ENCODE data around the gene GLRX5. TPM values are rescaled to one million over a fixed set of nuclear protein-coding genes. Genes with fewer than 3 reads are reported as not detected.

GLRX5 gene
- total RNA-seq, 1 experiment from 2014 or later, result 60.1 TPM

DNA sequence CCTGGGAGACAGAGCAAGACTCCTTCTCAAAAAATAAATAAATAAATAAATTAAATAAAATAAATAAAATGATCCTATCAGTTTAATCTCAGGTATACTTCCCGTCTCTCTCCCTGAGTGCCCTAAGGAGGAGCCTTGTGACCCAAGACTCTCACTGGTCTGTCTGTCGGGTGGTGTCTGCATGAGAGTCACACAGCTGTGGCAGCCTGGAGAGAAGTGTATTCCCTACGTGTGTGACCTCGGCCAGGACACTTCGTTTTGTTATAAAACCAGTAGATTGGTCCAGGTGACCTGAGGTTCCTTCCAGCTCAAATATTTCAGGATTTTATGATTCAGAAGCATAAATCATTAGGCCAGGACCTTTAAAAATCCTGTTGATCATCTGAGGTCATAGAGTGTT, 23.2 kb upstream of the GLRX5 start:
- POLR2A ChIA-PET, result no interaction called here
- CTCF ChIA-PET, result no interaction called here
- intact Hi-C loops (cut with micrococcal nuclease), result no loop called here
- no peak overlapping the region for H3K4me2 ChIP-seq (ENCODE audit: low read length)
- H2AFZ ChIP-seq (ENCODE audit: low read depth, low read length, poor library complexity, severe bottlenecking), result no peak overlapping the region
- H3K9me3 ChIP-seq (ENCODE audit: control insufficient read depth in 1 of 2, insufficient read depth in 1 of 2, low read depth in 1 of 2, low read length in 2 of 2), result no peaks in the 10 kb centered on the region
- ATAC-seq (no peak), DNase-seq (ENCODE audit: low read depth, low spot score) (no peak)
- TF ChIP-seq JUND (IDR thresholded peaks at IDR 0.05), result no peak
- TF ChIP-seq TCF7L2 (IDR thresholded peaks at IDR 0.05; ENCODE audit: borderline replicate concordance, extremely low read depth, insufficient read depth, insufficient read length), result no peak
- no peaks in the 10 kb centered on the region for H3K36me3 ChIP-seq (ENCODE audit: control insufficient read depth in 1 of 2, insufficient read depth in 2 of 2, low read length in 2 of 2)
- no peaks in the 10 kb centered on the region for H4K20me1 ChIP-seq (ENCODE audit: insufficient read depth)
- H3K27ac ChIP-seq (ENCODE audit: low read depth, low read length), result no peak overlapping the region
- no peak overlapping the region for H3K4me3 ChIP-seq (replicated peaks in 1 of 2; ENCODE audit: low read depth in 1 of 2, low read length in 2 of 2)
- RAD21 ChIA-PET (ENCODE audit: low non-redundant PET in 1 of 2, low total read pairs in 2 of 2, uncharacterized antibody in 2 of 2, unreplicated experiment in 2 of 2), result no interaction called here
- H3K79me2 ChIP-seq (ENCODE audit: insufficient read depth, low read length), result no peaks in the 10 kb centered on the region
- no peak overlapping the region for H3K9ac ChIP-seq (ENCODE audit: low read length)
- H3K27me3 ChIP-seq (ENCODE audit: insufficient read depth, low read length), result no peaks in the 10 kb centered on the region
- no peaks in the 10 kb centered on the region for H3K9me2 ChIP-seq (ENCODE audit: insufficient read depth)
- no TSS peak for BruUV-seq (replicated peaks)
- H3K4me1 ChIP-seq (ENCODE audit: control insufficient read depth in 1 of 2, insufficient read depth in 2 of 2, low read length in 2 of 2), result peaks cover 17 to 31% of the 10 kb centered on the region in 2 experiments

DNA sequence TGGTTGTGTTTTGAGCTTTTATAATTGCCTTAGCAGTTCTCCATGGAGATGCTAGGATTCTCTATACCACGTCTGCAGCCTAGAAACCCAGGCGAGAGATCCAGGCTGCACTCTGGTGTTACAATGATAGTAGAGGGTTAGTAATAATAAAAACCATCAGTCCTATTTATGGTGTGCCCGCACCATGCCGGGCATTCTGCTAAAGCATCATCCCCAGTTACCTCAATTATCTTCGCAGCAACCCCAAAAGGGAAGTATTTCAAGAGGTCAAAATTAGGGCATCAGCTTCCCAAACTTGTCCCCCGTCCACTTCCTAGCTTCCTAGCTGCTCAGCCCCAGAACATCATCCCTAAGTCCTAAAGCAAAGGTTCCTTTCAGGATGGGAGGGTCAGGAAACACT, 21.6 kb upstream of the GLRX5 start:
- H3K36me3 ChIP-seq (ENCODE audit: control insufficient read depth in 1 of 2, insufficient read depth in 2 of 2, low read length in 2 of 2), result no peaks in the 10 kb centered on the region
- peaks cover 6 to 23% of the 10 kb centered on the region in 2 experiments for H3K4me1 ChIP-seq (ENCODE audit: control insufficient read depth in 1 of 2, insufficient read depth in 2 of 2, low read length in 2 of 2)
- no peak overlapping the region for H3K9ac ChIP-seq (ENCODE audit: low read length)
- no peaks in the 10 kb centered on the region for H3K9me3 ChIP-seq (ENCODE audit: control insufficient read depth in 1 of 2, insufficient read depth in 1 of 2, low read depth in 1 of 2, low read length in 2 of 2)
- no peak overlapping the region for H3K4me2 ChIP-seq (ENCODE audit: low read length)
- no TSS peak for BruUV-seq (replicated peaks)
- intact Hi-C loops (cut with micrococcal nuclease), result no loop called here
- H2AFZ ChIP-seq (ENCODE audit: low read depth, low read length, poor library complexity, severe bottlenecking), result no peak overlapping the region
- POLR2A ChIA-PET, result no interaction called here
- DNase-seq (ENCODE audit: low read depth, low spot score) (no peak), ATAC-seq (no peak)
- TF ChIP-seq, protein P1, sequence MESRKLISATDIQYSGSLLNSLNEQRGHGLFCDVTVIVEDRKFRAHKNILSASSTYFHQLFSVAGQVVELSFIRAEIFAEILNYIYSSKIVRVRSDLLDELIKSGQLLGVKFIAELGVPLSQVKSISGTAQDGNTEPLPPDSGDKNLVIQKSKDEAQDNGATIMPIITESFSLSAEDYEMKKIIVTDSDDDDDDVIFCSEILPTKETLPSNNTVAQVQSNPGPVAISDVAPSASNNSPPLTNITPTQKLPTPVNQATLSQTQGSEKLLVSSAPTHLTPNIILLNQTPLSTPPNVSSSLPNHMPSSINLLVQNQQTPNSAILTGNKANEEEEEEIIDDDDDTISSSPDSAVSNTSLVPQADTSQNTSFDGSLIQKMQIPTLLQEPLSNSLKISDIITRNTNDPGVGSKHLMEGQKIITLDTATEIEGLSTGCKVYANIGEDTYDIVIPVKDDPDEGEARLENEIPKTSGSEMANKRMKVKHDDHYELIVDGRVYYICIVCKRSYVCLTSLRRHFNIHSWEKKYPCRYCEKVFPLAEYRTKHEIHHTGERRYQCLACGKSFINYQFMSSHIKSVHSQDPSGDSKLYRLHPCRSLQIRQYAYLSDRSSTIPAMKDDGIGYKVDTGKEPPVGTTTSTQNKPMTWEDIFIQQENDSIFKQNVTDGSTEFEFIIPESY (IDR thresholded peaks at IDR 0.05; ENCODE audit: extremely low read depth, insufficient replicate concordance, low read length), result no peak
- TF ChIP-seq FOSL1 (IDR thresholded peaks at IDR 0.05; ENCODE audit: low read depth), result no peak
- no peak for TF ChIP-seq SIN3A (IDR thresholded peaks at IDR 0.05; ENCODE audit: low read depth)
- TF ChIP-seq ELF1 (IDR thresholded peaks at IDR 0.05; ENCODE audit: borderline replicate concordance, low read depth), result no peak
- TF ChIP-seq, protein P2, sequence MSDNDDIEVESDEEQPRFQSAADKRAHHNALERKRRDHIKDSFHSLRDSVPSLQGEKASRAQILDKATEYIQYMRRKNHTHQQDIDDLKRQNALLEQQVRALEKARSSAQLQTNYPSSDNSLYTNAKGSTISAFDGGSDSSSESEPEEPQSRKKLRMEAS (IDR thresholded peaks at IDR 0.05), result no peak
- TF ChIP-seq EGR1 (IDR thresholded peaks at IDR 0.05; ENCODE audit: low read depth), result no peak
- no peak for TF ChIP-seq RAD21 (IDR thresholded peaks at IDR 0.05; ENCODE audit: low read depth)
- no peak for TF ChIP-seq CEBPB (IDR thresholded peaks at IDR 0.05; ENCODE audit: low read depth)
- TF ChIP-seq YY1 (IDR thresholded peaks at IDR 0.05; ENCODE audit: extremely low read depth, insufficient replicate concordance, low read depth, low read length), result no peak
- no peak for TF ChIP-seq ZNF274 (IDR thresholded peaks at IDR 0.05; ENCODE audit: low read depth, low read length)
- no peak for TF ChIP-seq CBX3 (IDR thresholded peaks at IDR 0.05; ENCODE audit: low read depth)
- TF ChIP-seq ZFX (IDR thresholded peaks at IDR 0.05), result no peak
- TF ChIP-seq SRF (IDR thresholded peaks at IDR 0.05; ENCODE audit: low read depth), result no peak
- no peak for TF ChIP-seq JUND (IDR thresholded peaks at IDR 0.05)
- no peak for TF ChIP-seq EZH2 (IDR thresholded peaks at IDR 0.05)
- TF ChIP-seq, protein P3, sequence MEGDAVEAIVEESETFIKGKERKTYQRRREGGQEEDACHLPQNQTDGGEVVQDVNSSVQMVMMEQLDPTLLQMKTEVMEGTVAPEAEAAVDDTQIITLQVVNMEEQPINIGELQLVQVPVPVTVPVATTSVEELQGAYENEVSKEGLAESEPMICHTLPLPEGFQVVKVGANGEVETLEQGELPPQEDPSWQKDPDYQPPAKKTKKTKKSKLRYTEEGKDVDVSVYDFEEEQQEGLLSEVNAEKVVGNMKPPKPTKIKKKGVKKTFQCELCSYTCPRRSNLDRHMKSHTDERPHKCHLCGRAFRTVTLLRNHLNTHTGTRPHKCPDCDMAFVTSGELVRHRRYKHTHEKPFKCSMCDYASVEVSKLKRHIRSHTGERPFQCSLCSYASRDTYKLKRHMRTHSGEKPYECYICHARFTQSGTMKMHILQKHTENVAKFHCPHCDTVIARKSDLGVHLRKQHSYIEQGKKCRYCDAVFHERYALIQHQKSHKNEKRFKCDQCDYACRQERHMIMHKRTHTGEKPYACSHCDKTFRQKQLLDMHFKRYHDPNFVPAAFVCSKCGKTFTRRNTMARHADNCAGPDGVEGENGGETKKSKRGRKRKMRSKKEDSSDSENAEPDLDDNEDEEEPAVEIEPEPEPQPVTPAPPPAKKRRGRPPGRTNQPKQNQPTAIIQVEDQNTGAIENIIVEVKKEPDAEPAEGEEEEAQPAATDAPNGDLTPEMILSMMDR (IDR thresholded peaks at IDR 0.05 in 2 of 3, conservative IDR thresholded peaks at IDR 0.05 in 1 of 3; ENCODE audit: borderline replicate concordance in 1 of 3, insufficient read depth in 1 of 3, low read depth in 2 of 3, low read length in 2 of 3), result no peak
- TF ChIP-seq EZH2phosphoT487 (IDR thresholded peaks at IDR 0.05; ENCODE audit: borderline replicate concordance), result no peak
- TF ChIP-seq TCF7L2 (IDR thresholded peaks at IDR 0.05; ENCODE audit: borderline replicate concordance, extremely low read depth, insufficient read depth, insufficient read length), result no peak
- no peak for TF ChIP-seq POLR2A (IDR thresholded peaks at IDR 0.05; ENCODE audit: borderline replicate concordance, extremely low read depth, insufficient read depth, insufficient read length)
- RAD21 ChIA-PET (ENCODE audit: low non-redundant PET in 1 of 2, low total read pairs in 2 of 2, uncharacterized antibody in 2 of 2, unreplicated experiment in 2 of 2), result no interaction called here
- no peak overlapping the region for H3K4me3 ChIP-seq (replicated peaks in 1 of 2; ENCODE audit: low read depth in 1 of 2, low read length in 2 of 2)
- CTCF ChIA-PET, result interaction anchor here (1.1 to 3.3 kb wide), 3 partner anchors 11 to 71 kb away, joined by 3 to 15 read pairs (median 3); no protein-coding TSS in a partner anchor
- no peaks in the 10 kb centered on the region for H3K9me2 ChIP-seq (ENCODE audit: insufficient read depth)
- H3K79me2 ChIP-seq (ENCODE audit: insufficient read depth, low read length), result no peaks in the 10 kb centered on the region
- no peaks in the 10 kb centered on the region for H4K20me1 ChIP-seq (ENCODE audit: insufficient read depth)
- H3K27me3 ChIP-seq (ENCODE audit: insufficient read depth, low read length), result no peaks in the 10 kb centered on the region
- no peak overlapping the region for H3K27ac ChIP-seq (ENCODE audit: low read depth, low read length)
